Astrocyte (in vitro differentiated cells and primary cell): ENCODE data around the gene FBXO8. TPM values are rescaled to one million over a fixed set of nuclear protein-coding genes. Genes with fewer than 3 reads are reported as not detected.

Experiments used
- DNase-seq: peaks from one replicate; pipeline ENCODE4 v3.0.0-alpha.2; 2010; ENCODE audit warnings: low read depth
- FAIRE-seq: peaks from 2 replicates; lab custom pipeline; 2011; peaks lifted over from hg19 to GRCh38; lab: Jason Lieb, UNC
- H2AFZ ChIP-seq: 2 replicates; pipeline ENCODE4 v1.6.0; 2012; ENCODE audit warnings: low read depth, low read length, inconsistent platforms
- H3K27ac ChIP-seq: 2 replicates; pipeline ENCODE4 v1.5.1; 2011; ENCODE audit warnings: low read depth, low read length, inconsistent platforms
- H3K27me3 ChIP-seq: 2 replicates; pipeline ENCODE4 v1.6.0; 2011; ENCODE audit warnings: low read length, inconsistent platforms; ENCODE audit not compliant: insufficient read depth
- H3K36me3 ChIP-seq: 2 replicates; pipeline ENCODE4 v1.5.1; 2011; ENCODE audit warnings: low read length, inconsistent platforms; ENCODE audit not compliant: insufficient read depth
- H3K4me1 ChIP-seq: 2 replicates; pipeline ENCODE4 v1.5.1; 2011; ENCODE audit warnings: low read length, inconsistent platforms; ENCODE audit not compliant: insufficient read depth
- H3K4me2 ChIP-seq: 2 replicates; pipeline ENCODE4 v1.6.0; 2012; ENCODE audit warnings: low read length, inconsistent platforms
- H3K4me3 ChIP-seq: 2 replicates; pipeline ENCODE4 v1.5.1; 2011; ENCODE audit warnings: low read depth, mild to moderate bottlenecking, low read length, inconsistent platforms; ENCODE audit not compliant: insufficient read depth
- H3K79me2 ChIP-seq: 2 replicates; pipeline ENCODE4 v1.6.0; 2012; ENCODE audit warnings: mild to moderate bottlenecking, low read length, inconsistent platforms; ENCODE audit not compliant: insufficient read depth
- H3K9ac ChIP-seq: 2 replicates; pipeline ENCODE4 v1.6.0; 2012; ENCODE audit warnings: mild to moderate bottlenecking, low read length, inconsistent platforms
- H3K9me3 ChIP-seq: 2 replicates; pipeline ENCODE4 v1.5.1; 2012; ENCODE audit warnings: low read depth, mild to moderate bottlenecking, low read length, inconsistent platforms; ENCODE audit not compliant: insufficient read depth
- H4K20me1 ChIP-seq: 2 replicates; pipeline ENCODE4 v1.6.0; 2012; ENCODE audit warnings: low read length, inconsistent platforms; ENCODE audit not compliant: insufficient read depth
- H3K27ac Mint-ChIP-seq: one replicate; pipeline ENCODE4 v1.8.0; 2021; ENCODE audit warnings: mild to moderate bottlenecking, mixed read lengths; ENCODE audit not compliant: unreplicated experiment
- H3K27me3 Mint-ChIP-seq: one replicate; pipeline ENCODE4 v1.8.0; 2021; ENCODE audit warnings: low read depth, mixed read lengths; ENCODE audit not compliant: unreplicated experiment
- H3K36me3 Mint-ChIP-seq: one replicate; pipeline ENCODE4 v1.8.0; 2021; ENCODE audit warnings: low read depth, mixed read lengths; ENCODE audit not compliant: unreplicated experiment
- H3K4me1 Mint-ChIP-seq: one replicate; pipeline ENCODE4 v1.8.0; 2021; ENCODE audit warnings: low read depth, mixed read lengths; ENCODE audit not compliant: unreplicated experiment
- H3K4me3 Mint-ChIP-seq: one replicate; pipeline ENCODE4 v1.8.0; 2021; ENCODE audit warnings: mild to moderate bottlenecking, moderate library complexity, mixed read lengths; ENCODE audit not compliant: unreplicated experiment
- H3K9me3 Mint-ChIP-seq: one replicate; pipeline ENCODE4 v1.8.0; 2021; ENCODE audit warnings: mild to moderate bottlenecking, mixed read lengths; ENCODE audit not compliant: unreplicated experiment
- CTCF ChIP-seq: IDR thresholded peaks from 2 replicates; pipeline ENCODE4 v1.5.1; 2011; ENCODE audit warnings: low read depth, mild to moderate bottlenecking, inconsistent platforms, low read length, moderate library complexity; ENCODE audit not compliant: insufficient read depth
- EZH2 ChIP-seq: IDR thresholded peaks from 2 replicates; pipeline ENCODE4 v1.6.1; 2012; ENCODE audit warnings: mild to moderate bottlenecking, low read length, inconsistent platforms; ENCODE audit not compliant: insufficient read depth
- total RNA-seq: library from RNA; stranded (reverse); gene quantifications from 2 replicates; pipeline ENCODE4 v1.2.1, GENCODE V29; 2021

The FBXO8 gene
- total RNA-seq, 1 donor from 2014 or later: 13.1 TPM

GRCh38 chr4:174324725-174325124, 41.3 kb upstream of the FBXO8 start:
- DNase-seq (peak; percentile 46), FAIRE-seq (no peak)
- no peak overlapping the region for H3K4me3 ChIP-seq
- no peaks in the 10 kb centered on the region for H3K27me3 Mint-ChIP-seq
- H4K20me1 ChIP-seq: no peaks in the 10 kb centered on the region
- H3K36me3 Mint-ChIP-seq: no peaks in the 10 kb centered on the region
- H3K9me3 ChIP-seq: no peaks in the 10 kb centered on the region
- no peak for TF ChIP-seq CTCF
- no peak for TF ChIP-seq EZH2
- H3K4me1 Mint-ChIP-seq: peaks cover 8% of the 10 kb centered on the region
- H3K27ac Mint-ChIP-seq: no peak overlapping the region
- no peak overlapping the region for H3K27ac ChIP-seq
- no peak overlapping the region for H3K4me3 Mint-ChIP-seq
- no peaks in the 10 kb centered on the region for H3K4me1 ChIP-seq
- no peak overlapping the region for H3K4me2 ChIP-seq
- H3K79me2 ChIP-seq: no peaks in the 10 kb centered on the region
- no peak overlapping the region for H3K9ac ChIP-seq
- peaks cover 2% of the 10 kb centered on the region for H3K9me3 Mint-ChIP-seq
- H3K36me3 ChIP-seq: no peaks in the 10 kb centered on the region
- H3K27me3 ChIP-seq: no peaks in the 10 kb centered on the region
- no peak overlapping the region for H2AFZ ChIP-seq

GRCh38 chr4:174324236-174324635, 40.8 kb upstream of the FBXO8 start:
- no peak overlapping the region for H3K27ac Mint-ChIP-seq
- H3K79me2 ChIP-seq: no peaks in the 10 kb centered on the region
- no peak overlapping the region for H3K4me2 ChIP-seq
- H3K36me3 ChIP-seq: no peaks in the 10 kb centered on the region
- H3K27me3 Mint-ChIP-seq: no peaks in the 10 kb centered on the region
- no peaks in the 10 kb centered on the region for H3K9me3 ChIP-seq
- no peak overlapping the region for H3K27ac ChIP-seq
- H3K4me3 Mint-ChIP-seq: no peak overlapping the region
- H2AFZ ChIP-seq: no peak overlapping the region
- H3K36me3 Mint-ChIP-seq: no peaks in the 10 kb centered on the region
- no peak overlapping the region for H3K4me3 ChIP-seq
- FAIRE-seq (peak; percentile 50), DNase-seq (peak; percentile 12)
- peaks cover 8% of the 10 kb centered on the region for H3K4me1 Mint-ChIP-seq
- no peaks in the 10 kb centered on the region for H3K27me3 ChIP-seq
- TF ChIP-seq EZH2: no peak
- H3K9ac ChIP-seq: no peak overlapping the region
- H4K20me1 ChIP-seq: no peaks in the 10 kb centered on the region
- H3K4me1 ChIP-seq: no peaks in the 10 kb centered on the region
- peaks cover 2% of the 10 kb centered on the region for H3K9me3 Mint-ChIP-seq

GRCh38 chr4:174320494-174321199, 37.2 kb upstream of the FBXO8 start:
- Mint-ChIP-seq H3K4me3 (no peak overlapping the region), H3K4me1 (peaks cover 19% of the 10 kb centered on the region), H3K9me3 (peaks cover 2% of the 10 kb centered on the region), H3K36me3 (no peaks in the 10 kb centered on the region), H3K27me3 (no peaks in the 10 kb centered on the region), H3K27ac (no peak overlapping the region)
- no peak for TF ChIP-seq EZH2
- Histone ChIP-seq H3K27me3 (no peaks in the 10 kb centered on the region), H3K79me2 (no peaks in the 10 kb centered on the region), H3K4me2 (no peak overlapping the region), H2AFZ (no peak overlapping the region), H3K4me3 (no peak overlapping the region), H3K9ac (no peak overlapping the region), H3K27ac (no peak overlapping the region), H4K20me1 (no peaks in the 10 kb centered on the region), H3K4me1 (peaks cover 4% of the 10 kb centered on the region), H3K36me3 (no peaks in the 10 kb centered on the region), H3K9me3 (no peaks in the 10 kb centered on the region)
- FAIRE-seq (no peak), DNase-seq (no peak)
